Endothelial cell of umbilical vein (primary cell): ENCODE results near the gene DHX35. TPM values are rescaled to one million over a fixed set of nuclear protein-coding genes. Genes with fewer than 3 reads are reported as not detected.

ENCODE experiments used
- BruUV-seq: library from RNA; stranded (reverse); fragments of 400-500 nt; replicated peaks from 2 replicates; lab custom pipeline; 2021; lab: Mats Ljungman, UMichigan
- CTCF ChIA-PET: fragments of 300-600, 350-600 bp; sonication (Branson Sonifier 250); formaldehyde crosslinking; loops from one replicate; lab custom pipeline; 2021; ENCODE audit warnings: antibody characterized with exemption, inconsistent platforms; lab: Charles Lee
- POLR2A ChIA-PET: fragments of 300-600, 350-600 bp; sonication (Branson Sonifier 250); formaldehyde crosslinking; loops from one replicate; lab custom pipeline; 2021; ENCODE audit warnings: antibody characterized with exemption, inconsistent platforms; lab: Charles Lee
- DNase-seq: peaks from one replicate; pipeline ENCODE4 v3.0.0-alpha.2; 2011; ENCODE audit warnings: low read depth, low spot score
- FAIRE-seq: peaks from 2 replicates; lab custom pipeline; 2011; peaks lifted over from hg19 to GRCh38; lab: Jason Lieb, UNC
- H2AFZ ChIP-seq: 2 replicates; pipeline ENCODE4 v1.6.0; 2012; ENCODE audit warnings: low read depth, low read length, control low read depth, inconsistent platforms
- H3K27ac ChIP-seq: 2 replicates; pipeline ENCODE4 v1.5.1; 2011; ENCODE audit warnings: low read depth, mild to moderate bottlenecking, control low read depth, low read length, moderate library complexity; ENCODE audit not compliant: insufficient read depth
- H3K27me3 ChIP-seq, 2 experiments: 2 replicates each; pipeline versions ENCODE4 v1.6.0 to v1.6.1; 2011; ENCODE audit warnings: low read length in 2 of 2, mixed read lengths in 1 of 2; ENCODE audit not compliant: control insufficient read depth in 2 of 2, insufficient read depth in 2 of 2
- H3K36me3 ChIP-seq, 2 experiments: 2 replicates in 1 of 2; 3 replicates in 1 of 2; pipeline ENCODE4 v1.5.1; 2011; ENCODE audit warnings: low read length in 2 of 2, mild to moderate bottlenecking in 1 of 2, moderate library complexity in 1 of 2; ENCODE audit not compliant: control insufficient read depth in 2 of 2, insufficient read depth in 2 of 2; ENCODE audit errors: extremely low read depth in 1 of 2
- H3K4me1 ChIP-seq: 3 replicates; pipeline ENCODE4 v1.5.1; 2011; ENCODE audit warnings: mild to moderate bottlenecking, low read length; ENCODE audit not compliant: control insufficient read depth, insufficient read depth; ENCODE audit errors: extremely low read depth
- H3K4me2 ChIP-seq: 2 replicates; pipeline ENCODE4 v1.6.1; 2011; ENCODE audit warnings: low read length, control low read depth, mixed read lengths; ENCODE audit not compliant: insufficient read depth
- H3K4me3 ChIP-seq, 3 experiments: fragments of 200-600 bp in 1 of 3; sonication (generic), shearing (Covaris generic) in 1 of 3; replicated peaks in 1 of 3; 2 replicates each; pipeline ENCODE4 v1.5.1; 2011 to 2016; ENCODE audit warnings: control low read depth in 3 of 3, low read length in 3 of 3, mild to moderate bottlenecking in 2 of 3, inconsistent platforms in 1 of 3, low read depth in 1 of 3, moderate library complexity in 1 of 3; ENCODE audit not compliant: insufficient read depth in 1 of 3
- H3K79me2 ChIP-seq: 2 replicates; pipeline ENCODE4 v1.6.0; 2012; ENCODE audit warnings: low read length, inconsistent platforms; ENCODE audit not compliant: control insufficient read depth, insufficient read depth
- H3K9ac ChIP-seq: replicated peaks from 2 replicates; pipeline ENCODE3; 2011; ENCODE audit warnings: low read length, control low read depth; ENCODE audit not compliant: insufficient read depth; ENCODE audit errors: extremely low read depth
- H3K9me1 ChIP-seq: replicated peaks from 3 replicates; pipeline ENCODE4 v1.6.0; 2011; ENCODE audit warnings: mild to moderate bottlenecking, low read length; ENCODE audit not compliant: control insufficient read depth, insufficient read depth; ENCODE audit errors: extremely low read depth
- H3K9me3 ChIP-seq: replicated peaks from 2 replicates; pipeline ENCODE4 v1.5.1; 2012; ENCODE audit warnings: low read length, inconsistent platforms; ENCODE audit not compliant: control insufficient read depth, insufficient read depth
- H4K20me1 ChIP-seq: replicated peaks from 2 replicates; pipeline ENCODE3; 2011; ENCODE audit warnings: mild to moderate bottlenecking, low read length; ENCODE audit not compliant: control insufficient read depth, insufficient read depth; ENCODE audit errors: extremely low read depth
- EZH2 ChIP-seq: IDR thresholded peaks from 2 replicates; pipeline ENCODE4 v1.6.1; 2012; ENCODE audit warnings: borderline replicate concordance, low read depth, mild to moderate bottlenecking, moderate library complexity, low read length, inconsistent platforms; ENCODE audit not compliant: severe bottlenecking
- FOS ChIP-seq: IDR thresholded peaks from 2 replicates; pipeline ENCODE4 v1.6.1; 2011; ENCODE audit warnings: mild to moderate bottlenecking, low read length, moderate library complexity, borderline replicate concordance; ENCODE audit not compliant: insufficient read depth
- GATA2 ChIP-seq: IDR thresholded peaks from 2 replicates; pipeline ENCODE4 v1.7.0; 2011; ENCODE audit warnings: low read depth, mild to moderate bottlenecking, moderate library complexity, mixed read lengths, low read length; ENCODE audit not compliant: insufficient read length, insufficient read depth
- JUN ChIP-seq: IDR thresholded peaks from 2 replicates; pipeline ENCODE4 v1.6.1; 2011; ENCODE audit warnings: borderline replicate concordance, low read depth; ENCODE audit not compliant: insufficient read length, insufficient read depth
- MYC ChIP-seq: IDR thresholded peaks from one replicate; pipeline ENCODE4 v1.6.1; 2011; ENCODE audit warnings: mild to moderate bottlenecking, low read depth, low read length
- POLR2A ChIP-seq: IDR thresholded peaks from 2 replicates; pipeline ENCODE4 v1.6.1; 2012; ENCODE audit warnings: low read depth, mild to moderate bottlenecking, control low read depth, low read length
- POLR2AphosphoS5 ChIP-seq: IDR thresholded peaks from 2 replicates; pipeline ENCODE4 v1.6.1; 2012; ENCODE audit warnings: low read depth, mild to moderate bottlenecking, control low read depth, low read length, moderate library complexity; ENCODE audit not compliant: insufficient read depth
- dilution Hi-C: fragments of 300-500 bp; cut with MboI; formaldehyde crosslinking; loops from one replicate; pipeline ENCODE4 v1.15.0; 2019; ENCODE audit warnings: low sequenced_read_pairs; ENCODE audit not compliant: extremely low pct_ligation_motif_present
- intact Hi-C: fragments of 100-400 bp; cut with micrococcal nuclease; formaldehyde crosslinking; loops from one replicate; pipeline ENCODE4 v1.10.0; 2022
- polyA plus RNA-seq, 4 experiments: library from polyadenylated mRNA; depleted of rRNA in 3 of 4; stranded (reverse) in 3 of 4; unstranded in 1 of 4; fragments of >200 nt; gene quantifications; 2 replicates each; pipeline versions ENCODE4 v1.2.1 to v1.2.3, GENCODE V29; 2011 to 2012; ENCODE audit warnings: missing spikeins in 1 of 4
- total RNA-seq: library from RNA; stranded (reverse); gene quantifications from 2 replicates; pipeline ENCODE4 v1.2.3, GENCODE V29; 2021
- TF ChIP-seq, protein P1 (sequence below): IDR thresholded peaks from 2 replicates; pipeline ENCODE4 v1.6.1; 2011; ENCODE audit not compliant: insufficient read depth, insufficient read length
- TF ChIP-seq, protein P2 (sequence below), 2 donors: IDR thresholded peaks; 1 replicate in 1 of 2; 2 replicates in 1 of 2; pipeline ENCODE4 v1.5.1; 2011; ENCODE audit warnings: low read length in 2 of 2, mild to moderate bottlenecking in 2 of 2, moderate library complexity in 2 of 2, control low read depth in 1 of 2, inconsistent platforms in 1 of 2, low read depth in 1 of 2; ENCODE audit not compliant: insufficient read depth in 1 of 2; ENCODE audit errors: extremely low read depth in 1 of 2

Gene DHX35
- total and polyA plus RNA-seq, 2 donors (not counting 3 experiments of a cell fraction or from before 2014, with no cell fraction given), result 10.0 to 13.0 TPM

DNA sequence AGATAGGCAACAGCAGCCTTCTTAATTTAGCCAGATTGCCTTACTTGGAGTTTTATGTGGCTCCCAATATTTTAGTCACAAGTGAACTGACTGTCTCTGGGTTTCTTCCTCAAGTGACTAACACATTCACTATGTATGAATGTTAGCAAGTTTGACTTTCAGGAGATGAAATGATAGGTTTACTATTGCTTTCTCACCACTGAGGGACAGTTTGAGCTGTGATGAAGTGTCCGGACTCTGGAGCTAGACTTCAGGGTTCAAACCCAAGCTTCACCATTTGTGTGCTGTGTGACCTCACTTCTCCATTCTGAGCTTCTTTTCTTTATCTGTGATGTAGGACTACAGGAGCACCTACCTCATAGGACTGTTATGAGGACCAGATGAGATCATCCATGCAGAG is 8.2 kb downstream of the DHX35 start:
- no peak for DNase-seq

More for the DNA sequence above, 8.2 kb downstream of the DHX35 start:
- H3K36me3 ChIP-seq, result peaks cover 0 to 4% of the 10 kb centered on the region in 2 experiments
- H4K20me1 ChIP-seq, result no peaks in the 10 kb centered on the region
- peaks cover 6% of the 10 kb centered on the region for H3K4me1 ChIP-seq
- H3K4me3 ChIP-seq, result no peak overlapping the region
- FAIRE-seq, result no peak
- no peak overlapping the region for H3K9ac ChIP-seq
- peaks cover 16% of the 10 kb centered on the region for H3K79me2 ChIP-seq
- intact Hi-C loops, result no loop called here
- H3K9me3 ChIP-seq, result no peaks in the 10 kb centered on the region
- no peaks in the 10 kb centered on the region for H3K9me1 ChIP-seq
- H2AFZ ChIP-seq, result no peak overlapping the region
- H3K27me3 ChIP-seq, result no peaks in the 10 kb centered on the region
- CTCF ChIA-PET, result no interaction called here
- POLR2A ChIA-PET, result no interaction called here
- dilution Hi-C loops, result no loop called here
- TF ChIP-seq JUN (no peak), EZH2 (no peak), POLR2AphosphoS5 (no peak), POLR2A (no peak), GATA2 (no peak), MYC (no peak), FOS (no peak)
- TF ChIP-seq, protein P1, sequence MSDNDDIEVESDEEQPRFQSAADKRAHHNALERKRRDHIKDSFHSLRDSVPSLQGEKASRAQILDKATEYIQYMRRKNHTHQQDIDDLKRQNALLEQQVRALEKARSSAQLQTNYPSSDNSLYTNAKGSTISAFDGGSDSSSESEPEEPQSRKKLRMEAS, result no peak
- TF ChIP-seq, protein P2, sequence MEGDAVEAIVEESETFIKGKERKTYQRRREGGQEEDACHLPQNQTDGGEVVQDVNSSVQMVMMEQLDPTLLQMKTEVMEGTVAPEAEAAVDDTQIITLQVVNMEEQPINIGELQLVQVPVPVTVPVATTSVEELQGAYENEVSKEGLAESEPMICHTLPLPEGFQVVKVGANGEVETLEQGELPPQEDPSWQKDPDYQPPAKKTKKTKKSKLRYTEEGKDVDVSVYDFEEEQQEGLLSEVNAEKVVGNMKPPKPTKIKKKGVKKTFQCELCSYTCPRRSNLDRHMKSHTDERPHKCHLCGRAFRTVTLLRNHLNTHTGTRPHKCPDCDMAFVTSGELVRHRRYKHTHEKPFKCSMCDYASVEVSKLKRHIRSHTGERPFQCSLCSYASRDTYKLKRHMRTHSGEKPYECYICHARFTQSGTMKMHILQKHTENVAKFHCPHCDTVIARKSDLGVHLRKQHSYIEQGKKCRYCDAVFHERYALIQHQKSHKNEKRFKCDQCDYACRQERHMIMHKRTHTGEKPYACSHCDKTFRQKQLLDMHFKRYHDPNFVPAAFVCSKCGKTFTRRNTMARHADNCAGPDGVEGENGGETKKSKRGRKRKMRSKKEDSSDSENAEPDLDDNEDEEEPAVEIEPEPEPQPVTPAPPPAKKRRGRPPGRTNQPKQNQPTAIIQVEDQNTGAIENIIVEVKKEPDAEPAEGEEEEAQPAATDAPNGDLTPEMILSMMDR (IDR thresholded peaks at IDR 0.05; ENCODE audit: extremely low read depth in 1 of 2, insufficient read depth in 1 of 2, low read depth in 1 of 2, low read length in 2 of 2), result no peak
- BruUV-seq, result no TSS peak
- no peak overlapping the region for H3K4me2 ChIP-seq
- H3K27ac ChIP-seq, result no peak overlapping the region
